DMS153 treated with DMSO at 0.1 percent for 48 hours (cell line): ENCODE data around the gene HERPUD1.
"Not testable (repeated sequence)": the region's sequence is repeated elsewhere in the genome, so short reads cannot be mapped to it uniquely, and the experiment has no call there.

ENCODE experiments used
- DNase-seq: peaks from one replicate; lab custom pipeline; 2025; ENCODE audit not compliant: unreplicated experiment; lab: John Stamatoyannopoulos, UW

The HERPUD1 gene

DNA sequence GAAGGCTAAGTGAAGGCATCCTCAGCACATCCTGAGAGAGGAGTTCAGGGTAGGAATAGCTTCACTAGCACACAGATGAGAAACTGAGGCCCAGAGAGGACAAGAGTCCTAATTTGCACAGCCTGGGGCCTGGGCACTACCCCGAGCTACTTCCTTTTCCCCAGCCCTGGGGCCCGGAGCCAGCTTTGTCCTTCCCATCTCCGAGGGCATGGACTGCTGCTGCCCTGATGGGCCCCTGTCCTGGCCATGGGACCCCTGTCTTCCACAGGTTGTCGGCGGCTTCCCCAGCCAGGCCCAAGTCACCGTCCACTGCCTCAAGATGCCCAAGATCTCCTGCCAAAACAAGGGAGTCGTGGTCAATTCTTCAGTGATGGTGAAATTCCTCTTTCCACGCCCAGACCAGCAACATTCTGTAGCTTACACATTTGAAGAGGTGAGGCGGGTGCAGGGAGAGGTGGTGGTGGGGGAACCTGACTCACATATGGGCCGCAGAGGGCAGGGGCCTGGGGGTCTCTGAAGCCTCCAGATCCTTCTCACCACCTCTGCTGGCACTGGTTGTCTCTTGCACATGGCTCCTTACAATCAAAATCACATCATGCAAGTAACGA, 46.0 kb downstream of the HERPUD1 start:
- no peak for DNase-seq

DNA sequence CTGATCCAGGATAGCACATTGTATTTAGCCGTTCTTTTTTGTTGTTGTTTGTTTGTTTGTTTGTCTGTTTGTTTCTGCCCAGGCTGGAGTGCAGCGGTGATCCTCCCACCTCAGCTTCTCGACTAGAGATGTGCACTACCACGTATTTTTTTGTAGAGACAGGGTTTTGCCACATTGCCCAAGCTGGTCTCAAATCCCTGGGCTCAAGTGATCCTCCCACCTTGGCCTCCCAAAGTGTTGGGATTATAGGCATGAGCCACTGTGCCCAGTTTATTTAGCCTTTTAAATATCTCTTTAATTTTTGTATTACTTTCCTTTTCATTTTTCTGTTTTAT, 48.2 kb downstream of the HERPUD1 start:
- no peak for DNase-seq

- no peak for DNase-seq
Observed at GRCh38 chr16:56980792-56981724, 49.1 kb downstream of the HERPUD1 start.

DNA sequence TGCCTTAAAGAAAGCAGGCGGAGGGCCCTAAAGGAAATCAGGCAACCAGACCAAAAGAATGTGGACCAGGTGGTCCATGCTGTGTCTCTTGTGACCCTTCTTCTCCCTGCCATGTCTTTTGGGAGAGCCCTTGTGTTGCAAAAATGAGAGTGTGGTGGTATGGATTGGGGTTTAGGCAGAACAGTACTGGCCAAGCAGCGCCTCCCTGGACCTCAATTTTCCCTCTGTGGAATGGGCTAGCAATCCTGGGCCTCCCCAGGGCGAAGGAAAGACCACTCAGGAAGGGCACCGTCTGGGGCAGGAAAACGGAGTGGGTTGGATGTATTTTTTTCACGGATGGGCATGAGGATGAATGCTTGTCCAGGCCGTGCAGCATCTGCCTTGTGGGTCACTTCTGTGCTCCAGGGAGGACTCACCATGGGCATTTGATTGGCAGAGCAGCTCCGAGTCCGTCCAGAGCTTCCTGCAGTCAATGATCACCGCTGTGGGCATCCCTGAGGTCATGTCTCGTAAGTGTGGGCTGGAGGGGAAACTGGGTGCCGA, 49.9 kb downstream of the HERPUD1 start:
- DNase-seq: no peak

- DNase-seq: no peak
Observed at GRCh38 chr16:56982695-56983094, 50.8 kb downstream of the HERPUD1 start.

DNA sequence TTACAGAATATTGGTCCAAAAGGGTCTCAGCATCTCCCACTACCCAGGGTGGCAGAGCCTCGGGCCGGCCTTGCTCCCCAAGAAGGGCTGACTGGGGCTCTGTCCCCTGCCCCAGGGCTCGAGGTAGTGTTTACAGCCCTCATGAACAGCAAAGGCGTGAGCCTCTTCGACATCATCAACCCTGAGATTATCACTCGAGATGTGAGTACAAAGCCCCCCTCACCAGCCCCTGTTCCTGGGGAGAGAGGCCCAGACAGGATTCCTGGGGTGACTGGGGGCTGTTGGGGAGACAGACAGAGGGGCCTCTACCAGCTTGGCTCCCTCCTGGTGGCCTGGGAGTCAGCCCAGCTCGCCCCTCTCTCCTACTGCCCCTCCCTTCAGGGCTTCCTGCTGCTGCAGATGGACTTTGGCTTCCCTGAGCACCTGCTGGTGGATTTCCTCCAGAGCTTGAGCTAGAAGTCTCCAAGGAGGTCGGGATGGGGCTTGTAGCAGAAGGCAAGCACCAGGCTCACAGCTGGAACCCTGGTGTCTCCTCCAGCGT, 51.3 kb downstream of the HERPUD1 start:
- no peak for DNase-seq

GRCh38 chr16:56984639-56985038, 52.7 kb downstream of the HERPUD1 start:
- DNase-seq: no peak

GRCh38 chr16:56985288-56985961, 53.5 kb downstream of the HERPUD1 start:
- DNase-seq: no peak

DNA sequence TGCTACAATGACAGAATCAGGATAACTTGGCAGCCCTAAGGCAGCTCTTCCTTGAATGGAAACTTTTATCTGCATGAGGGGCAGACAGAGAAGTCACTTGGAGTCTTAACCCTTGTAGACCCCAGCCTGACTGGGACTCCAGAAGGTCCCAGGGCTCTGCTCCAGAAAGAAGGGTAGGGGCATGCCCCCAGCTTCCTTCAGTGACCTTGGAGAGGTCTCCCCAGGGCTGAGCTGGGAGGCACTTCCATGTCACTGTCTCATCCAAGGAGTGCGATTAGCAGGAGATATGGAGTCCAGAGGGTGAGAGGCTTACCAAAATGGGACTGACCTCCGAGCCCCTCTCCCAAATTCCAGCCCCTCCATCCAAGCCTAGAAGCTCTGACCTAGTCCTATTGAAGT, 54.0 kb downstream of the HERPUD1 start:
- DNase-seq: no peak

- DNase-seq: no peak
Observed at GRCh38 chr16:56986361-56986760, 54.4 kb downstream of the HERPUD1 start.

GRCh38 chr16:56986908-56987307, 55.0 kb downstream of the HERPUD1 start:
- DNase-seq: not testable (repeated sequence)

DNA sequence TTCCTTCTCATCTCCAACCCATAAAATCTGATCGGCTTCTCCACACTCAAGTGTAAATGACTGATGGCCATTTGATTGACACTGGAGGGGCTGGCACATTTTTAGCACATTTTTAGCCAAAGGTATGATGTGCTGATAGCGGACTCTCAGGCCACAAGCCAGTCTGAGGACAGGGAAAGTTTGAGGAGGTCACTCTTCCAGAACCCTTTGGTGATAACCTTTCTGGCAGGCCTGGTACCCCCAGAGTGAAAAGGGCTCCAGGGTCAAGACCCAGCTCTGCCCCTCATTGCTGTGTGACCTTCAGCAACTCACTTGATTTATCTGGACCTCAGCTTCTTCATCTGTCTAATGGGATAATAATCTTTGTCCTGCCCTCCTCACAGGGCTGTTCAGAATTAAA, 55.8 kb downstream of the HERPUD1 start:
- DNase-seq: no peak

- no peak for DNase-seq
Observed at GRCh38 chr16:56988161-56988947, 56.4 kb downstream of the HERPUD1 start.

GRCh38 chr16:56988948-56989945, 57.3 kb downstream of the HERPUD1 start, which contains the start of gene NLRC5:
Gene NLRC5 (plus strand): TSS chr16:56989557. CDS start chr16:57020713, 31,156 bp downstream.
- peak; percentile 41 for DNase-seq

- DNase-seq: no peak
Observed at GRCh38 chr16:56989988-56990387, 58.0 kb downstream of the HERPUD1 start.

- DNase-seq: no peak
Observed at GRCh38 chr16:56990407-56991286, 58.7 kb downstream of the HERPUD1 start.

DNA sequence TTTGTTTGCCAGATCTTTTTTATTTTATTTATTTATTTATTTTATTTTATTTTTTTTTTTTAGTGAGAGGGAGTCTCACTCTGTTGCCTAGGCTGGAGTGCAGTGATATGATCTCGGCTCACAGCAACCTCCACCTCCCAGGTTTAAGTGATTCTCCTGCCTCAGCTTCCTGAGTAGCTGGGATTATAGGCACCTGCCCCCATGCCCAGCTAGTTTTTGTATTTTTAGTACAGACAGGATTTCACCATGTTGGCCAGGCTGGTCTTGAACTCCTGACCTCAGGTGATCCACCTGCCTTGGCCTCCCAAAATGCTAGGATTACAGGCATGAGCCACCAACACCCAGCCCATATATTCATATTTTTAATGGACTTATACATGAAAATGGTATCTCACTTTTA, 60.5 kb downstream of the HERPUD1 start:
- DNase-seq: not testable (repeated sequence)

DNA sequence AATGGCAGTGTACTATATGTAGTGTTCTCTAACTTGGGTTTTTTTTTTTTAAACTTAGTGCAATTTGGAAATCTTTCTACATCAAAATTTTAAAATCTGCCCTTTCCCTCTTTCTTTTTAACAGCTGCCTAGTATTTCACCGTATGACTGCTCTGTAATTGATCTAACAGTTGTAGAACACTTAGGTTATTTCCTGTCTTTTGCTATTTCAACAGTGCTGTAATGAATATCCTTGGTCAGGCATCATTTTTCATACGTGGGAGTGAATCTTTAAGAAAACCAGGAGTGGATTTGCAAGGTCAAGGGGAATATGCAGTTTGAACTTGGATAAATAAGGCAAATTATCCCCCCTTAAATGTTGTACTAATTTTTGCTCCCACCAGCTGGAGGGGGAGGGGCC, 61.3 kb downstream of the HERPUD1 start:
- DNase-seq: no peak
